ENCODE results near the gene TALDO1. TPM values are rescaled to one million over a fixed set of nuclear protein-coding genes. Genes with fewer than 3 reads are reported as not detected.

Gene TALDO1
- total and polyA plus RNA-seq, 2 of the 8 experiments (the other 6 are each of a cell fraction or from before 2014, with no cell fraction given), result 265 to 308 TPM

DNA sequence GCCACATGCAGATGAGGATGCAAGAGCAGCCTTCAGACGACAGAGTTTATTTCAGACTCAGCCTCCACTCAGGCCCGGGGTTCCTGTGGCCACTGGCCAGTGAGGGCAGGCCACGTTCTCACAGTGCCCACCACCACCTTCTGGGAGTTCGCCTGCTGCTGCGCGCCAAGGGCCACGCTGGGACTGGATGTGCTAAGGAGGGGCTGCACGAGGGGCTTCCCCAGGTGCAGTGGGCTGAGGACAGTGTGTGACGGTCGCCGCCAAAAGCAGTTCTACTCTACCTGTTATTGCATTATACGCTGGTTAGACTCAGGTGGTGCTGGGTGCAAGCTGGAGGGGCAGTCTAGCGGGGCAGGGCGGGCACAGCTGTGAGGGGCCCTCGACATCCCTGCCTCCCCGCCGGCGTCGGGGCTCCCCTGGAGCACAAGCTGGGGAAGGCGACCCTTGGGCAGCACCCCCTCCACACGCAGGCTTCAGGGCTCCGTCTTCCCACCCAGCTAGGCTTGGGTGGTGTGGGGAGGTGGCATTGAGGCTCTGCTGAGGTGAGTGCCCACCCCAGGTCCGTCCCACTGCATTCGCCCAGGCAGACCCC lies 39.9 kb downstream of the TALDO1 start:
- DNase-seq (ENCODE audit: low read depth in 1 of 2, low spot score in 2 of 2) (no peak), FAIRE-seq (no peak)
- no peak overlapping the region for H2BK120ac ChIP-seq (replicated peaks; ENCODE audit: low read depth, low read length)
- POLR2A ChIA-PET (ENCODE audit: partially characterized antibody), result interaction anchor here (1.1 to 53.0 kb wide), 7 partner anchors 9 to 44 kb away, joined by 4 to 1917 read pairs (median 11); partner anchors contain the start of genes CD151, CRACR2B, GATD1 and PNPLA2
- H4K20me1 ChIP-seq (replicated peaks in 1 of 2; ENCODE audit: control insufficient read depth in 1 of 2, insufficient read depth in 2 of 2, low read length in 2 of 2), result peaks cover 2 to 13% of the 10 kb centered on the region in 2 experiments
- no peak overlapping the region for H3K27ac ChIP-seq (ENCODE audit: low read depth, low read length)
- no peak overlapping the region for H3K23ac ChIP-seq (ENCODE audit: insufficient read length)
- H2BK5ac ChIP-seq (ENCODE audit: low read depth, low read length), result no peak overlapping the region
- no peak overlapping the region for H2AFZ ChIP-seq (ENCODE audit: low read length)
- H4K5ac ChIP-seq (ENCODE audit: insufficient read length, low read depth, low read length), result no peak overlapping the region
- no peak overlapping the region for H2BK20ac ChIP-seq (ENCODE audit: low read length)
- peak overlapping the region; percentile 57; the same call in 1 of the 2 replicates for H4K8ac ChIP-seq (ENCODE audit: extremely low read depth, insufficient read depth, low read length)
- no peaks in the 10 kb centered on the region for H3K9me3 ChIP-seq (ENCODE audit: insufficient read depth in 2 of 2, low read depth in 1 of 2, low read length in 1 of 2)
- no peaks in the 10 kb centered on the region for H3K79me2 ChIP-seq (ENCODE audit: control insufficient read depth in 1 of 2, insufficient read depth in 2 of 2, low read length in 2 of 2)
- H3K4me2 ChIP-seq (ENCODE audit: insufficient read depth in 1 of 2, low read depth in 2 of 2, low read length in 2 of 2), result no peak overlapping the region
- no peaks in the 10 kb centered on the region; a peak in 1 of 7 replicates for H3K27me3 ChIP-seq (replicated peaks in 1 of 4; ENCODE audit: control insufficient read depth in 3 of 4, extremely low read depth in 1 of 4, insufficient read depth in 3 of 4, low read length in 3 of 4)
- H2BK12ac ChIP-seq (ENCODE audit: low read depth, low read length), result no peak overlapping the region
- H3K36me3 ChIP-seq (ENCODE audit: control insufficient read depth in 2 of 4, insufficient read depth in 4 of 4, low read length in 3 of 4), result peaks cover 0 to 6% (median 0%) of the 10 kb centered on the region in 4 experiments; a peak in 2 of 8 replicates
- WGBS, 2 experiments (ENCODE audit: extremely low coverage in 1 of 2, insufficient coverage in 1 of 2, insufficient read length in 1 of 2, insufficient replicate concordance in 2 of 2, low coverage in 1 of 2, low lambda C conversion rate in 2 of 2, missing lambda C conversion rate in 1 of 2), result 88% methylated on average over 18 of the region's 24 CpGs; no CpG with 5 or more reads in 1 of the 2 experiments
- TF ChIP-seq SIRT6 (IDR thresholded peaks at IDR 0.05; ENCODE audit: low read length) (no peak), RXRA (IDR thresholded peaks at IDR 0.05; ENCODE audit: insufficient read depth, low read depth, low read length) (no peak), SRF (IDR thresholded peaks at IDR 0.05; ENCODE audit: low read depth, low read length) (no peak), POLR2A (IDR thresholded peaks at IDR 0.05; ENCODE audit: control extremely low read depth in 1 of 2, low read depth in 2 of 2, low read length in 2 of 2) (0 out of 3 replicates have a peak, but pooled peaks of 1 of the 2 experiments have one; percentile 35), TCF12 (IDR thresholded peaks at IDR 0.05; ENCODE audit: low read depth, low read length) (no peak)
- H3K4ac ChIP-seq (replicated peaks; ENCODE audit: insufficient read length, low read depth, low read length), result no peak overlapping the region
- no peak overlapping the region for H4K91ac ChIP-seq (replicated peaks; ENCODE audit: insufficient read length, low read length)
- peaks cover 0 to 30% (median 18%) of the 10 kb centered on the region in 4 experiments; a peak in 6 of 7 replicates for H3K4me1 ChIP-seq (replicated peaks in 1 of 4; ENCODE audit: control insufficient read depth in 3 of 4, insufficient read depth in 4 of 4, low read length in 3 of 4)
- no peaks in the 10 kb centered on the region; the same call in 1 of the 2 replicates for H3K23me2 ChIP-seq (ENCODE audit: low read depth, low read length)
- CTCF ChIA-PET (ENCODE audit: partially characterized antibody), result interaction anchor here (1.0 to 1.7 kb wide), 4 partner anchors 10 to 80 kb away, joined by 3 to 4 read pairs (median 3); no protein-coding TSS in a partner anchor
- no peak overlapping the region for H3K18ac ChIP-seq (ENCODE audit: extremely low read depth, low read length)
- no peak overlapping the region for H3K56ac ChIP-seq (replicated peaks; ENCODE audit: insufficient read length, low read depth, low read length)
- no peak overlapping the region for H3K14ac ChIP-seq (ENCODE audit: insufficient read length)
- 0 out of 2 replicates have a peak overlapping the region, but pooled peaks have one; percentile 48 for H2AK5ac ChIP-seq (ENCODE audit: low read depth, low read length)
- H3K9ac ChIP-seq (replicated peaks in 1 of 4; ENCODE audit: extremely low read depth in 1 of 4, low read depth in 3 of 4, low read length in 3 of 4), result no peak overlapping the region
- no peak overlapping the region for H2BK15ac ChIP-seq (ENCODE audit: low read length)
- H3K79me1 ChIP-seq (ENCODE audit: low read depth, low read length), result peaks cover under 1% of the 10 kb centered on the region; the same call in 1 of the 2 replicates
- no peak overlapping the region for H3K4me3 ChIP-seq (ENCODE audit: extremely low read depth in 1 of 4, insufficient read depth in 2 of 4, low read depth in 3 of 4, low read length in 4 of 4)

Data from H1 (cell line).